LNCaP clone FGC (cell line): ENCODE measurements around the gene SVIL.

Experiments used
- DNase-seq: peaks from one replicate; pipeline ENCODE4 v3.0.0-alpha.2; 2011; ENCODE audit warnings: low read depth
- H3K4me3 ChIP-seq: 2 replicates; pipeline ENCODE4 v1.5.1; 2011; ENCODE audit warnings: mild to moderate bottlenecking, low read depth, low read length, control low read depth
- TF ChIP-seq, protein P1 (sequence below): IDR thresholded peaks from 2 replicates; pipeline ENCODE4 v1.5.1; 2012; ENCODE audit warnings: mild to moderate bottlenecking; ENCODE audit not compliant: control insufficient read depth, insufficient read depth; ENCODE audit errors: extremely low read depth

The SVIL gene

GRCh38 chr10:29658984-29659965 is 24.5 kb upstream of the SVIL start:
- DNase-seq = no peak
- no peak overlapping the region for H3K4me3 ChIP-seq
- TF ChIP-seq, protein P1, sequence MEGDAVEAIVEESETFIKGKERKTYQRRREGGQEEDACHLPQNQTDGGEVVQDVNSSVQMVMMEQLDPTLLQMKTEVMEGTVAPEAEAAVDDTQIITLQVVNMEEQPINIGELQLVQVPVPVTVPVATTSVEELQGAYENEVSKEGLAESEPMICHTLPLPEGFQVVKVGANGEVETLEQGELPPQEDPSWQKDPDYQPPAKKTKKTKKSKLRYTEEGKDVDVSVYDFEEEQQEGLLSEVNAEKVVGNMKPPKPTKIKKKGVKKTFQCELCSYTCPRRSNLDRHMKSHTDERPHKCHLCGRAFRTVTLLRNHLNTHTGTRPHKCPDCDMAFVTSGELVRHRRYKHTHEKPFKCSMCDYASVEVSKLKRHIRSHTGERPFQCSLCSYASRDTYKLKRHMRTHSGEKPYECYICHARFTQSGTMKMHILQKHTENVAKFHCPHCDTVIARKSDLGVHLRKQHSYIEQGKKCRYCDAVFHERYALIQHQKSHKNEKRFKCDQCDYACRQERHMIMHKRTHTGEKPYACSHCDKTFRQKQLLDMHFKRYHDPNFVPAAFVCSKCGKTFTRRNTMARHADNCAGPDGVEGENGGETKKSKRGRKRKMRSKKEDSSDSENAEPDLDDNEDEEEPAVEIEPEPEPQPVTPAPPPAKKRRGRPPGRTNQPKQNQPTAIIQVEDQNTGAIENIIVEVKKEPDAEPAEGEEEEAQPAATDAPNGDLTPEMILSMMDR = no peak

DNA sequence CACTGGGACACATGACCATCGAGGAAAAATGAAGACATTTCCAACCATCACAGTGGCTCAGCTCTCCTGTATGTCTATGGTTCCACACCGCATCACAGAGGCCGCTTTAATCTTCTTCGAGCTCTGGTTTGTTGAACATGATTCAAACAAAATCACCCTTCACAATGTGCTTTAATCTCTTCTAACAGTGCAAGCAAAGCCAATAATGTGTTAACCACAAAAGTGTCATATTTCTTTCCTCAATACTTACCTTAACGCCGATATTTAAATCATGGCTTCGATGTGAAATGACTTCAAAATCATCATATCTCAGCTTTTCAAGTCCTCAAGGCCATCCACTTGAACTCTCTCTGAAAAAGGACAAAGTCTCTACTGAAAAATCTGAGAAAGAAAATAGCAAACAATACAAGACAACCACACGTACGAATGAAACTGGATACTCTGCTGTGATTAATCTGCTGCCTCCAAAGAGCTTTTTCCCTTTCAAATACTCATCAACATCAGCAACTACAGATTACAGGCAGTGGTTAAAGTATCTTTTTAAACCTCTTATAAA is 23.0 kb upstream of the SVIL start:
- H3K4me3 ChIP-seq = no peak overlapping the region
- no peak for DNase-seq
- TF ChIP-seq, protein P1 = no peak

DNA sequence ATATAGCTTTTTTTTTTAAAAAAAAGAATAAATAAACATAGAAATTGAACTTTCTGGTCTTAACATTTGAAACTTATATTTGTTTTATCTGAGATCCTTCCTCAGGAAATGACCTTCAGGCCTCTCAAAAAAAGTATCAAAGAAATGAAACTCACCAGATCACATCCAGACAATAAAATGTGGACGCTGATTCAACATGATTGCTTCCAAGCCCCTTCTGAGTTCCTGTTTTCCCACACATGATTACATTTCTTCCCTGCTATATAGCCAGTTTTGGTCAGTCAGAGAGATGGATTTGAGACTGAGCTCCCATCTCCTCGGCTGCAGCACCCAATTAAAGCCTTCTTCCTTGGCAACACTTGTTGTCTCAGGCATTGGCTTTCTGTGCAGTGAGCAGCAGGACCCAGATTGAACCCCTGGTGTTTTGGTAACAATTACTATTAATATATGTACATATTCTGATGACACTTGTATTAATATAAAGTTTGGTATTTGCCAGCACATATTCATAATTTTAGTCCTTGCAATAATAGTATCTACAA is 21.8 kb upstream of the SVIL start:
- TF ChIP-seq, protein P1 = no peak
- H3K4me3 ChIP-seq = no peak overlapping the region
- no peak for DNase-seq

DNA sequence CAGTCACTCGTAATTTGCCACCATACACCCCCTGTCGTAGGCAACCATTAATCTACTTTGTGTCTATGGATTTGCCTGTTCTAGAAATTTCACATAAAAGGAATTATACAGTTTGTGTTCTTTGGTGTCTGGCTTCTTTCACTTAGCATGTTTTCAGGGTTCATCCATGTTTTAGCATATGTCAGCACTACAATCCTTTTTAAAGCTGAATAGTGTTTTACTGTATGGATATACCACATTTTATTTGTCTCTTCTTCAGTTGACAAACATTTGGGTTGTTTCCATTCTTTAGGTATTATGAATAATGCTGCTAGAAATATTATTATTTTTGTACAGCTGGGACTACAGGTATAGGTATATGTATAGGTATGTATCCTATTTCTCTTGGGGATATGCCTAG is 17.4 kb upstream of the SVIL start:
- no peak for DNase-seq
- TF ChIP-seq, protein P1 = no peak

GRCh38 chr10:29651767-29652166 is 17.0 kb upstream of the SVIL start:
- TF ChIP-seq, protein P1 = no peak
- H3K4me3 ChIP-seq = no peak overlapping the region
- no peak for DNase-seq

More for the DNA sequence above, 17.4 kb upstream of the SVIL start:
- H3K4me3 ChIP-seq = no peak overlapping the region

- H3K4me3 ChIP-seq = no peak overlapping the region
- TF ChIP-seq, protein P1 = no peak
- DNase-seq = no peak
Measured at GRCh38 chr10:29650552-29650944, 15.8 kb upstream of the SVIL start.
